H1 (cell line): ENCODE measurements around the gene ALG14. TPM values are rescaled to one million over a fixed set of nuclear protein-coding genes. Genes with fewer than 3 reads are reported as not detected.

Source experiments
- CTCF ChIA-PET: fragments of 300-600 bp; sonication (Branson Sonifier 250); formaldehyde crosslinking; loops from one replicate; lab custom pipeline; 2021; ENCODE audit not compliant: partially characterized antibody; lab: Charles Lee
- POLR2A ChIA-PET: fragments of 300-600 bp; sonication (Branson Sonifier 250); formaldehyde crosslinking; loops from one replicate; lab custom pipeline; 2021; ENCODE audit warnings: inconsistent platforms; ENCODE audit not compliant: partially characterized antibody; lab: Charles Lee
- DNase-seq, 2 experiments: peaks; one replicate each; pipeline versions ENCODE4 v3.0.0 to v3.0.0-alpha.2; 2010 to 2022; ENCODE audit warnings: low spot score in 2 of 2, low read depth in 1 of 2, mixed read lengths in 1 of 2
- FAIRE-seq: peaks from 2 replicates; lab custom pipeline; 2011; peaks lifted over from hg19 to GRCh38; lab: Jason Lieb, UNC
- H2AFZ ChIP-seq: 2 replicates; pipeline ENCODE4 v1.8.1; 2012; ENCODE audit warnings: low read length, inconsistent platforms
- H2AK5ac ChIP-seq: 2 replicates; pipeline ENCODE4 v1.6.1; 2013; ENCODE audit warnings: low read depth, low read length
- H2BK120ac ChIP-seq: replicated peaks from 2 replicates; pipeline ENCODE3; 2013; ENCODE audit warnings: low read depth, low read length, inconsistent platforms
- H2BK12ac ChIP-seq: 2 replicates; pipeline ENCODE4 v1.6.1; 2013; ENCODE audit warnings: low read depth, low read length
- H2BK15ac ChIP-seq: 2 replicates; pipeline ENCODE4 v1.6.1; 2013; ENCODE audit warnings: low read length
- H2BK20ac ChIP-seq: 2 replicates; pipeline ENCODE4 v1.6.1; 2013; ENCODE audit warnings: low read length
- H2BK5ac ChIP-seq: 2 replicates; pipeline ENCODE4 v1.6.1; 2013; ENCODE audit warnings: low read depth, low read length
- H3K14ac ChIP-seq: 2 replicates; pipeline ENCODE4 v1.6.1; 2013; ENCODE audit warnings: inconsistent platforms; ENCODE audit not compliant: insufficient read length
- H3K18ac ChIP-seq: 2 replicates; pipeline ENCODE4 v1.6.1; 2013; ENCODE audit warnings: low read length; ENCODE audit errors: extremely low read depth
- H3K23ac ChIP-seq: 2 replicates; pipeline ENCODE4 v1.6.1; 2013; ENCODE audit warnings: inconsistent platforms; ENCODE audit not compliant: insufficient read length
- H3K23me2 ChIP-seq: 2 replicates; pipeline ENCODE4 v1.6.1; 2013; ENCODE audit warnings: low read depth, low read length
- H3K27ac ChIP-seq: 2 replicates; pipeline ENCODE4 v1.6.1; 2011; ENCODE audit warnings: low read depth, low read length, inconsistent platforms
- H3K27me3 ChIP-seq, 4 experiments: replicated peaks in 1 of 4; 1 replicate in 1 of 4; 2 replicates in 3 of 4; pipeline versions ENCODE4 v1.6.1 to v1.8.1; 2011 to 2013; ENCODE audit warnings: low read length in 3 of 4, mild to moderate bottlenecking in 3 of 4, inconsistent platforms in 2 of 4, mixed read lengths in 2 of 4, moderate library complexity in 1 of 4; ENCODE audit not compliant: control insufficient read depth in 3 of 4, insufficient read depth in 3 of 4; ENCODE audit errors: extremely low read depth in 1 of 4
- H3K36me3 ChIP-seq, 4 experiments: 2 replicates each; pipeline versions ENCODE4 v1.6.1 to v1.8.1; 2011 to 2013; ENCODE audit warnings: mild to moderate bottlenecking in 4 of 4, low read length in 3 of 4, moderate library complexity in 2 of 4, control low read depth in 1 of 4, inconsistent platforms in 1 of 4; ENCODE audit not compliant: insufficient read depth in 4 of 4, control insufficient read depth in 2 of 4
- H3K4ac ChIP-seq: replicated peaks from 2 replicates; pipeline ENCODE3; 2013; ENCODE audit warnings: low read length, low read depth, mixed read lengths, inconsistent platforms; ENCODE audit not compliant: insufficient read length
- H3K4me1 ChIP-seq, 4 experiments: replicated peaks in 1 of 4; 1 replicate in 1 of 4; 2 replicates in 3 of 4; pipeline versions ENCODE4 v1.6.1 to v1.8.1; 2011 to 2013; ENCODE audit warnings: low read length in 3 of 4, inconsistent platforms in 2 of 4, mixed read lengths in 1 of 4; ENCODE audit not compliant: insufficient read depth in 4 of 4, control insufficient read depth in 3 of 4
- H3K4me2 ChIP-seq, 2 experiments: 2 replicates each; pipeline versions ENCODE4 v1.6.1 to v1.8.1; 2011 to 2013; ENCODE audit warnings: low read depth in 2 of 2, low read length in 2 of 2, control low read depth in 1 of 2, inconsistent platforms in 1 of 2, mild to moderate bottlenecking in 1 of 2; ENCODE audit not compliant: insufficient read depth in 1 of 2
- H3K4me3 ChIP-seq, 4 experiments: fragments of 200-600, 300-600 bp in 1 of 4; sonication (generic), shearing (Covaris generic), sonication (Bioruptor Twin) in 1 of 4; 2 replicates each; pipeline versions ENCODE4 v1.5.1 to v1.8.1; 2011 to 2016; ENCODE audit warnings: low read length in 4 of 4, low read depth in 3 of 4, control low read depth in 2 of 4, inconsistent platforms in 2 of 4, mild to moderate bottlenecking in 2 of 4, mixed read lengths in 1 of 4, moderate library complexity in 1 of 4; ENCODE audit not compliant: insufficient read depth in 2 of 4; ENCODE audit errors: extremely low read depth in 1 of 4
- H3K56ac ChIP-seq: replicated peaks from 2 replicates; pipeline ENCODE3; 2013; ENCODE audit warnings: low read depth, mild to moderate bottlenecking, mixed read lengths, low read length, inconsistent platforms; ENCODE audit not compliant: insufficient read length
- H3K79me1 ChIP-seq: 2 replicates; pipeline ENCODE4 v1.6.1; 2013; ENCODE audit warnings: low read depth, low read length, control low read depth
- H3K79me2 ChIP-seq, 2 experiments: 2 replicates each; pipeline versions ENCODE4 v1.6.1 to v1.8.1; 2012 to 2013; ENCODE audit warnings: low read length in 2 of 2, mild to moderate bottlenecking in 2 of 2, inconsistent platforms in 1 of 2; ENCODE audit not compliant: insufficient read depth in 2 of 2, control insufficient read depth in 1 of 2
- H3K9ac ChIP-seq, 4 experiments: replicated peaks in 1 of 4; 1 replicate in 1 of 4; 2 replicates in 3 of 4; pipeline versions ENCODE4 v1.6.1 to v1.8.1; 2011 to 2013; ENCODE audit warnings: low read depth in 3 of 4, low read length in 3 of 4, control low read depth in 2 of 4, mild to moderate bottlenecking in 2 of 4, moderate library complexity in 2 of 4, inconsistent platforms in 1 of 4; ENCODE audit errors: extremely low read depth in 1 of 4
- H3K9me3 ChIP-seq, 2 experiments: 2 replicates each; pipeline versions ENCODE4 v1.6.1 to v1.8.1; 2012 to 2013; ENCODE audit warnings: mild to moderate bottlenecking in 2 of 2, moderate library complexity in 2 of 2, control low read depth in 1 of 2, inconsistent platforms in 1 of 2, low read depth in 1 of 2, low read length in 1 of 2, mixed read lengths in 1 of 2; ENCODE audit not compliant: insufficient read depth in 2 of 2
- H4K20me1 ChIP-seq, 2 experiments: replicated peaks in 1 of 2; 2 replicates each; pipeline versions ENCODE3 to v1.8.1; 2011 to 2013; ENCODE audit warnings: inconsistent platforms in 2 of 2, low read length in 2 of 2, mild to moderate bottlenecking in 1 of 2; ENCODE audit not compliant: insufficient read depth in 2 of 2, control insufficient read depth in 1 of 2
- H4K5ac ChIP-seq: 2 replicates; pipeline ENCODE4 v1.6.1; 2013; ENCODE audit warnings: low read length, low read depth, mixed read lengths, inconsistent platforms; ENCODE audit not compliant: insufficient read length
- H4K8ac ChIP-seq: 2 replicates; pipeline ENCODE4 v1.8.0; 2013; ENCODE audit warnings: mild to moderate bottlenecking, moderate library complexity, low read length, inconsistent platforms; ENCODE audit not compliant: insufficient read depth; ENCODE audit errors: extremely low read depth
- H4K91ac ChIP-seq: replicated peaks from 2 replicates; pipeline ENCODE3; 2013; ENCODE audit warnings: low read length, mixed read lengths, inconsistent platforms; ENCODE audit not compliant: insufficient read length
- RBBP5 ChIP-seq: IDR thresholded peaks from 2 replicates; pipeline ENCODE4 v1.7.1; 2012; ENCODE audit warnings: low read depth, mild to moderate bottlenecking, inconsistent platforms, low read length, moderate library complexity, borderline replicate concordance
- WGBS, 2 experiments: shearing (Covaris generic) in 1 of 2; methylation state at CpG; one replicate each; pipeline versions ENCODE4 v1.1.6 to v1.1.7; 2013 to 2015; ENCODE audit warnings: low lambda C conversion rate in 2 of 2, mixed read lengths in 2 of 2, inconsistent platforms in 1 of 2, low coverage in 1 of 2, missing lambda C conversion rate in 1 of 2; ENCODE audit not compliant: insufficient replicate concordance in 2 of 2, insufficient coverage in 1 of 2, insufficient read length in 1 of 2; ENCODE audit errors: extremely low coverage in 1 of 2, missing lambda C conversion rate in 1 of 2; 5-methylcytosine and 5-hydroxymethylcytosine counted together
- polyA plus RNA-seq, 7 experiments: library from polyadenylated mRNA; depleted of rRNA in 3 of 7; stranded (reverse) in 5 of 7; unstranded in 2 of 7; fragments of >200 nt in 5 of 7; fragments of 200-250 nt in 2 of 7; gene quantifications; 1 replicate in 5 of 7; 2 replicates in 1 of 7; 4 replicates in 1 of 7; pipeline versions ENCODE4 v1.2.1 to v1.2.3, GENCODE V29; 2011 to 2013; ENCODE audit warnings: missing spikeins in 2 of 7, mixed read lengths in 2 of 7
- total RNA-seq: library from RNA; stranded (reverse); fragmentation: NEBNext Ultra II Directional; extraction: Animal tissue kit (Norgen Biotek cat#: 25700); gene quantifications from 2 replicates; pipeline ENCODE4 v1.2.1, GENCODE V29; 2021

Gene ALG14
- total and polyA plus RNA-seq, 2 of the 8 experiments (the other 6 are each of a cell fraction or from before 2014, with no cell fraction given) = 0.95 to 1.3 TPM

DNA sequence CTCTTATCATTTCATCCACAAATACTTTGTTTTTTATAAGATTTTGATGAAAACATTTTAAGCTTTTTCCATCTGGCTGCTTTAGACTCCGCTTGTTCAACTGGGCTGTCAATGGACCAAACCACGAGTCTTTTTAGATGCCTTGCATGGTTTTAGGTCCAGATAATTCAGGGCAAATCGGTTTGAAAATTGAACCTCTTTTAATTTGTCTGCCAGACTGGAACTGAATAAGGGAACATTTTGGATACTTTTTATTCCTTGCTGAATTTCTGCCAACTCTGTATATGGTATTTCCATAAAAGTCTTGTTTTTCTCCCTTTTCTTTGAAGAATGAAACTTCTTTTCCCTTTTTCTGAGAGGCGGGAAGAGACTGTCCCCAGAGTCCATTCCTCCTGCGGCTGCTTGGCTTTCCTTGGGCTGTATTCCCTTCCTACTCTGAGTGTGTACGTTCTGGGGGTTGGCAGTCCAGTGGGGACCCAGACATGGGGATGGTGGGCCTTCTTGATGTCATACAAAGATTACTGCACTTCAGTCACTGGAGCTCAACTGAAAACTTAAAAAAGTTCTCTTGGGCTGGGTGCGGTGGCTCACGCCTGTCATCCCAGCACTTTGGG lies 99.3 kb downstream of the ALG14 start:
- Histone ChIP-seq H3K4me2 (no peak overlapping the region), H3K27me3 (no peaks in the 10 kb centered on the region), H2BK12ac (no peak overlapping the region), H3K4me1 (peaks cover 0 to 4% (median 3%) of the 10 kb centered on the region in 4 experiments; a peak in 4 of 7 replicates), H3K79me2 (no peaks in the 10 kb centered on the region), H3K14ac (no peak overlapping the region), H3K27ac (no peak overlapping the region), H3K9me3 (no peaks in the 10 kb centered on the region), H2AK5ac (no peak overlapping the region), H4K20me1 (no peaks in the 10 kb centered on the region), H3K79me1 (no peaks in the 10 kb centered on the region), H3K56ac (no peak overlapping the region), H2BK15ac (no peak overlapping the region), H2BK20ac (no peak overlapping the region), H2BK5ac (no peak overlapping the region), H3K36me3 (no peaks in the 10 kb centered on the region), H4K8ac (0 out of 2 replicates have a peak overlapping the region, but pooled peaks have one; percentile 57), H3K23me2 (no peaks in the 10 kb centered on the region), H4K91ac (no peak overlapping the region), H3K9ac (no peak overlapping the region), H3K4ac (no peak overlapping the region), H4K5ac (no peak overlapping the region), H2BK120ac (no peak overlapping the region), H3K4me3 (no peak overlapping the region), H2AFZ (no peak overlapping the region), H3K23ac (no peak overlapping the region), H3K18ac (no peak overlapping the region)
- 88% methylated on average over 8 of the region's 8 CpGs; no CpG with 5 or more reads in 1 of the 2 experiments for WGBS, 2 experiments
- ChIA-PET POLR2A (no interaction called here), CTCF (no interaction called here)
- DNase-seq (no peak), FAIRE-seq (no peak)
- no peak for TF ChIP-seq RBBP5
